PC-3 (cell line): Measurements from ENCODE around the gene ZHX3. TPM values are rescaled to one million over a fixed set of nuclear protein-coding genes. Genes with fewer than 3 reads are reported as not detected.

Experiments used
- ATAC-seq: fragments of 200-7000 bp; cut with Tn5 transposase; 2 replicates; pipeline ENCODE4 v1.9.1; 2020; ENCODE audit warnings: mild to moderate bottlenecking, moderate library complexity
- BruUV-seq: library from RNA; stranded (reverse); fragments of 400-500 nt; replicated peaks from 2 replicates; lab custom pipeline; 2021; lab: Mats Ljungman, UMichigan
- CTCF ChIA-PET: fragments of 300-600 bp; sonication (Branson Sonifier 250); formaldehyde crosslinking; loops from one replicate; lab custom pipeline; 2022; ENCODE audit warnings: antibody characterized with exemption; lab: Charles Lee
- POLR2A ChIA-PET: fragments of 300-600 bp; sonication (Branson Sonifier 250); formaldehyde crosslinking; loops from one replicate; lab custom pipeline; 2022; ENCODE audit warnings: antibody characterized with exemption; ENCODE audit not compliant: unreplicated experiment; lab: Charles Lee
- DNase-seq: peaks from one replicate; pipeline ENCODE4 v3.0.0-alpha.2; 2015
- H2AFZ ChIP-seq: fragments of 300-600 bp; sonication (generic); 2 replicates; pipeline ENCODE4 v1.6.0; 2016; ENCODE audit warnings: antibody characterized with exemption, low read length
- H3F3A ChIP-seq: fragments of 300-600 bp; sonication (generic); one replicate; pipeline ENCODE4 v1.6.0; 2017; ENCODE audit warnings: antibody characterized with exemption, low read length, control low read depth, mild to moderate bottlenecking; ENCODE audit not compliant: unreplicated experiment
- H3K27ac ChIP-seq: fragments of 300-600 bp; sonication (generic); 2 replicates; pipeline ENCODE4 v1.5.1; 2016; ENCODE audit warnings: mild to moderate bottlenecking, low read length
- H3K27me3 ChIP-seq: fragments of 300-600 bp; sonication (generic); 2 replicates; pipeline ENCODE4 v1.6.1; 2016; ENCODE audit warnings: low read length, mixed read lengths
- H3K36me3 ChIP-seq: fragments of 300-600 bp; sonication (generic); 2 replicates; pipeline ENCODE4 v1.6.1; 2016; ENCODE audit warnings: low read depth, mixed run types, low read length, mixed read lengths
- H3K4me1 ChIP-seq: fragments of 300-600 bp; sonication (generic); 2 replicates; pipeline ENCODE4 v1.5.1; 2016; ENCODE audit warnings: low read length; ENCODE audit not compliant: insufficient read depth
- H3K4me2 ChIP-seq: fragments of 300-600 bp; sonication (generic); 2 replicates; pipeline ENCODE4 v1.6.0; 2016; ENCODE audit warnings: low read length
- H3K4me3 ChIP-seq: fragments of 300-600 bp; sonication (generic); 2 replicates; pipeline ENCODE4 v1.5.1; 2016; ENCODE audit warnings: mild to moderate bottlenecking, low read length, mixed read lengths
- H3K79me2 ChIP-seq: fragments of 300-600 bp; sonication (generic); 2 replicates; pipeline ENCODE4 v1.6.1; 2017; ENCODE audit warnings: low read length, mixed read lengths
- H3K9ac ChIP-seq: fragments of 300-600 bp; sonication (generic); 2 replicates; pipeline ENCODE4 v1.6.0; 2016; ENCODE audit warnings: mild to moderate bottlenecking, low read length
- H3K9me2 ChIP-seq: fragments of 300-600 bp; sonication (generic); replicated peaks from 2 replicates; pipeline ENCODE4 v1.6.1; 2016; ENCODE audit warnings: mixed run types, low read length, mixed read lengths
- H3K9me3 ChIP-seq: fragments of 300-600 bp; sonication (generic); 2 replicates; pipeline ENCODE4 v1.6.1; 2016; ENCODE audit warnings: low read length, mixed read lengths
- H4K20me1 ChIP-seq: fragments of 300-600 bp; sonication (generic); 2 replicates; pipeline ENCODE4 v1.6.1; 2016; ENCODE audit warnings: low read length, mixed read lengths
- EZH2 ChIP-seq: fragments of 300-600 bp; sonication (generic); IDR thresholded peaks from one replicate; pipeline ENCODE4 v1.6.1; 2017; ENCODE audit warnings: antibody characterized with exemption, mild to moderate bottlenecking, low read length; ENCODE audit not compliant: unreplicated experiment
- EZH2phosphoT487 ChIP-seq: fragments of 300-600 bp; sonication (generic); IDR thresholded peaks from 2 replicates; pipeline ENCODE4 v1.6.1; 2018; ENCODE audit warnings: mild to moderate bottlenecking, antibody characterized with exemption, low read length, borderline replicate concordance
- intact Hi-C: fragments of 100-400 bp; cut with micrococcal nuclease; formaldehyde crosslinking; loops from 2 replicates; pipeline ENCODE4 v1.9.0; 2023
- total RNA-seq: library from RNA; depleted of rRNA; stranded (reverse); fragments of >200 nt; gene quantifications from 2 replicates; pipeline ENCODE4 v1.2.3, GENCODE V29; 2014
- TF ChIP-seq, protein P1 (sequence below): fragments of 300-600 bp; sonication (generic); conservative IDR thresholded peaks from 2 replicates; pipeline ENCODE4 v1.5.1; 2017; ENCODE audit warnings: antibody characterized with exemption, low read depth, mild to moderate bottlenecking, low read length

The ZHX3 gene
- total RNA-seq, 1 experiment from 2014 or later = 14.0 TPM

- ChIA-PET POLR2A (no interaction called here), CTCF (no interaction called here)
- Histone ChIP-seq H3K4me3 (no peak overlapping the region), H3K36me3 (no peaks in the 10 kb centered on the region), H4K20me1 (no peaks in the 10 kb centered on the region), H3K4me2 (no peak overlapping the region), H3K9me3 (no peaks in the 10 kb centered on the region), H2AFZ (no peak overlapping the region), H3K27ac (no peak overlapping the region), H3K4me1 (peaks cover 4% of the 10 kb centered on the region; the same call in 1 of the 2 replicates), H3K79me2 (peaks cover 23% of the 10 kb centered on the region; the same call in 1 of the 2 replicates), H3K9ac (no peak overlapping the region), H3K9me2 (no peaks in the 10 kb centered on the region), H3K27me3 (no peaks in the 10 kb centered on the region), H3F3A (no peaks in the 10 kb centered on the region)
- intact Hi-C loops = no loop called here
- TF ChIP-seq EZH2phosphoT487 (no peak), EZH2 (no peak)
- TF ChIP-seq, protein P1, sequence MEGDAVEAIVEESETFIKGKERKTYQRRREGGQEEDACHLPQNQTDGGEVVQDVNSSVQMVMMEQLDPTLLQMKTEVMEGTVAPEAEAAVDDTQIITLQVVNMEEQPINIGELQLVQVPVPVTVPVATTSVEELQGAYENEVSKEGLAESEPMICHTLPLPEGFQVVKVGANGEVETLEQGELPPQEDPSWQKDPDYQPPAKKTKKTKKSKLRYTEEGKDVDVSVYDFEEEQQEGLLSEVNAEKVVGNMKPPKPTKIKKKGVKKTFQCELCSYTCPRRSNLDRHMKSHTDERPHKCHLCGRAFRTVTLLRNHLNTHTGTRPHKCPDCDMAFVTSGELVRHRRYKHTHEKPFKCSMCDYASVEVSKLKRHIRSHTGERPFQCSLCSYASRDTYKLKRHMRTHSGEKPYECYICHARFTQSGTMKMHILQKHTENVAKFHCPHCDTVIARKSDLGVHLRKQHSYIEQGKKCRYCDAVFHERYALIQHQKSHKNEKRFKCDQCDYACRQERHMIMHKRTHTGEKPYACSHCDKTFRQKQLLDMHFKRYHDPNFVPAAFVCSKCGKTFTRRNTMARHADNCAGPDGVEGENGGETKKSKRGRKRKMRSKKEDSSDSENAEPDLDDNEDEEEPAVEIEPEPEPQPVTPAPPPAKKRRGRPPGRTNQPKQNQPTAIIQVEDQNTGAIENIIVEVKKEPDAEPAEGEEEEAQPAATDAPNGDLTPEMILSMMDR = no peak
- no peak for DNase-seq
- no TSS peak for BruUV-seq
- no peak for ATAC-seq
These were observed 16.6 kb downstream of the ZHX3 start for GRCh38 chr20:41300886-41301285.

DNA sequence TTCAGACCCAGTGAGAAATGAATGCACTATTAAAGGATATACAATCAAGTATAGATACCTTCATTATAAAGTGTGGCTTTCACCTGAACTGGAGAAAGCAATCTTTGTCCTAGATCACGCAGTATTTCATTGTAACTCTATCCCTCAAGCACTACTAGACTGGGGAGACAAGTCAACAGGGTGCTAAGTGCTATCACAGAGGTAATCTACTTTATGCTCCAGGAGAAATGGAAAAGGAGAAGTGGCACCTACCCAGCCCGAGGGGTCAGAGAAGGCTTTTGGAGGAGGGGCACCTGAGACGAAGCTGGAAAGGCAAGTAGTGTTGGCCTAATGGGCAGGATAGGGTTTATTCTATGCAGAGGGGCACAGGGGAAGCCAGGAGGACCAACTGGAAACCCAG, 17.1 kb downstream of the ZHX3 start:
- Histone ChIP-seq H3K27me3 (no peaks in the 10 kb centered on the region), H3K4me3 (no peak overlapping the region), H3K36me3 (no peaks in the 10 kb centered on the region), H3K9me2 (no peaks in the 10 kb centered on the region), H3K4me2 (no peak overlapping the region), H3K9ac (no peak overlapping the region), H3K79me2 (peaks cover 23% of the 10 kb centered on the region; the same call in 1 of the 2 replicates), H3K9me3 (no peaks in the 10 kb centered on the region), H3K4me1 (peaks cover 4% of the 10 kb centered on the region; the same call in 1 of the 2 replicates), H3F3A (no peaks in the 10 kb centered on the region), H2AFZ (no peak overlapping the region), H4K20me1 (no peaks in the 10 kb centered on the region), H3K27ac (no peak overlapping the region)
- DNase-seq (no peak), ATAC-seq (no peak)
- POLR2A ChIA-PET = no interaction called here
- BruUV-seq = no TSS peak
- no peak for TF ChIP-seq EZH2phosphoT487
- no peak for TF ChIP-seq EZH2
- TF ChIP-seq, protein P1 = no peak
- CTCF ChIA-PET = no interaction called here
- intact Hi-C loops = no loop called here

GRCh38 chr20:41299899-41300298, 17.6 kb downstream of the ZHX3 start:
- H4K20me1 ChIP-seq = no peaks in the 10 kb centered on the region
- BruUV-seq = no TSS peak
- CTCF ChIA-PET = no interaction called here

More at GRCh38 chr20:41299899-41300298, 17.6 kb downstream of the ZHX3 start:
- no peak overlapping the region for H2AFZ ChIP-seq
- DNase-seq (no peak), ATAC-seq (no peak)
- TF ChIP-seq EZH2 (no peak), EZH2phosphoT487 (no peak)
- TF ChIP-seq, protein P1 = no peak
- H3K4me3 ChIP-seq = no peak overlapping the region
- peaks cover 3% of the 10 kb centered on the region; the same call in 1 of the 2 replicates for H3K4me1 ChIP-seq
- no peaks in the 10 kb centered on the region for H3K27me3 ChIP-seq
- no peaks in the 10 kb centered on the region for H3K9me3 ChIP-seq
- H3K79me2 ChIP-seq = peaks cover 22% of the 10 kb centered on the region; the same call in 1 of the 2 replicates
- H3K9me2 ChIP-seq = no peaks in the 10 kb centered on the region
- H3K9ac ChIP-seq = no peak overlapping the region
- no peak overlapping the region for H3K4me2 ChIP-seq
- no peaks in the 10 kb centered on the region for H3F3A ChIP-seq
- H3K27ac ChIP-seq = no peak overlapping the region
- POLR2A ChIA-PET = no interaction called here
- no peaks in the 10 kb centered on the region for H3K36me3 ChIP-seq
- intact Hi-C loops = no loop called here
